Astrocyte (in vitro differentiated cells and primary cell): Measurements from ENCODE around the gene HLA-DPB1. TPM values are rescaled to one million over a fixed set of nuclear protein-coding genes. Genes with fewer than 3 reads are reported as not detected.
"Not testable (repeated sequence)": the region's sequence is repeated elsewhere in the genome, so short reads cannot be mapped to it uniquely, and the experiment has no call there.

Experiments used
- DNase-seq: peaks from one replicate; pipeline ENCODE4 v3.0.0-alpha.2; 2010; ENCODE audit warnings: low read depth
- FAIRE-seq: peaks from 2 replicates; lab custom pipeline; 2011; peaks lifted over from hg19 to GRCh38; lab: Jason Lieb, UNC
- H2AFZ ChIP-seq: 2 replicates; pipeline ENCODE4 v1.6.0; 2012; ENCODE audit warnings: low read depth, low read length, inconsistent platforms
- H3K27ac ChIP-seq: 2 replicates; pipeline ENCODE4 v1.5.1; 2011; ENCODE audit warnings: low read depth, low read length, inconsistent platforms
- H3K27me3 ChIP-seq: 2 replicates; pipeline ENCODE4 v1.6.0; 2011; ENCODE audit warnings: low read length, inconsistent platforms; ENCODE audit not compliant: insufficient read depth
- H3K36me3 ChIP-seq: 2 replicates; pipeline ENCODE4 v1.5.1; 2011; ENCODE audit warnings: low read length, inconsistent platforms; ENCODE audit not compliant: insufficient read depth
- H3K4me1 ChIP-seq: 2 replicates; pipeline ENCODE4 v1.5.1; 2011; ENCODE audit warnings: low read length, inconsistent platforms; ENCODE audit not compliant: insufficient read depth
- H3K4me2 ChIP-seq: 2 replicates; pipeline ENCODE4 v1.6.0; 2012; ENCODE audit warnings: low read length, inconsistent platforms
- H3K4me3 ChIP-seq: 2 replicates; pipeline ENCODE4 v1.5.1; 2011; ENCODE audit warnings: low read depth, mild to moderate bottlenecking, low read length, inconsistent platforms; ENCODE audit not compliant: insufficient read depth
- H3K79me2 ChIP-seq: 2 replicates; pipeline ENCODE4 v1.6.0; 2012; ENCODE audit warnings: mild to moderate bottlenecking, low read length, inconsistent platforms; ENCODE audit not compliant: insufficient read depth
- H3K9ac ChIP-seq: 2 replicates; pipeline ENCODE4 v1.6.0; 2012; ENCODE audit warnings: mild to moderate bottlenecking, low read length, inconsistent platforms
- H3K9me3 ChIP-seq: 2 replicates; pipeline ENCODE4 v1.5.1; 2012; ENCODE audit warnings: low read depth, mild to moderate bottlenecking, low read length, inconsistent platforms; ENCODE audit not compliant: insufficient read depth
- H4K20me1 ChIP-seq: 2 replicates; pipeline ENCODE4 v1.6.0; 2012; ENCODE audit warnings: low read length, inconsistent platforms; ENCODE audit not compliant: insufficient read depth
- H3K27ac Mint-ChIP-seq: one replicate; pipeline ENCODE4 v1.8.0; 2021; ENCODE audit warnings: mild to moderate bottlenecking, mixed read lengths; ENCODE audit not compliant: unreplicated experiment
- H3K27me3 Mint-ChIP-seq: one replicate; pipeline ENCODE4 v1.8.0; 2021; ENCODE audit warnings: low read depth, mixed read lengths; ENCODE audit not compliant: unreplicated experiment
- H3K36me3 Mint-ChIP-seq: one replicate; pipeline ENCODE4 v1.8.0; 2021; ENCODE audit warnings: low read depth, mixed read lengths; ENCODE audit not compliant: unreplicated experiment
- H3K4me1 Mint-ChIP-seq: one replicate; pipeline ENCODE4 v1.8.0; 2021; ENCODE audit warnings: low read depth, mixed read lengths; ENCODE audit not compliant: unreplicated experiment
- H3K4me3 Mint-ChIP-seq: one replicate; pipeline ENCODE4 v1.8.0; 2021; ENCODE audit warnings: mild to moderate bottlenecking, moderate library complexity, mixed read lengths; ENCODE audit not compliant: unreplicated experiment
- H3K9me3 Mint-ChIP-seq: one replicate; pipeline ENCODE4 v1.8.0; 2021; ENCODE audit warnings: mild to moderate bottlenecking, mixed read lengths; ENCODE audit not compliant: unreplicated experiment
- EZH2 ChIP-seq: IDR thresholded peaks from 2 replicates; pipeline ENCODE4 v1.6.1; 2012; ENCODE audit warnings: mild to moderate bottlenecking, low read length, inconsistent platforms; ENCODE audit not compliant: insufficient read depth
- total RNA-seq: library from RNA; stranded (reverse); gene quantifications from 2 replicates; pipeline ENCODE4 v1.2.1, GENCODE V29; 2021
- TF ChIP-seq, protein P1 (sequence below): IDR thresholded peaks from 2 replicates; pipeline ENCODE4 v1.5.1; 2011; ENCODE audit warnings: low read depth, mild to moderate bottlenecking, inconsistent platforms, low read length, moderate library complexity; ENCODE audit not compliant: insufficient read depth

Gene HLA-DPB1
- total RNA-seq, 1 donor from 2014 or later: 3.4 TPM

DNA sequence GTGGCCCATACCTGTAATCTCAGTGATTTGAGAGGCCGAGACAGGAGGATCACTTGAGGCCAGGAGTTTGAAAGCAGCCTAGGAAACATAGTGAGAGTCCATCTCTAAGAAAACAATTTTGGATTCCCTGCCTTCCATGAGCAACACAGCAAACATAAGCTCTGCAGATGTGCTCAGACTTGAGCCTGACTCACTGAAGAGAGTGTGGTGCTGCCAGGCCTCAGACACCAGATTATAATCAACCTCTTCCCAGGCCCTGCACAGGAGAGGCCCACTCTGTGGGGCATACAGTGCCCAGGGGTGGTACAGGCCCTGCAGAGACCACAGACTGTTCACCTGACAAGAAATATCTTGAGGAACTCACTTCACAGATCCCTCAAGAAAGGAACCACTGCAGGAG is 19.9 kb downstream of the HLA-DPB1 start:
- H3K27ac ChIP-seq: no peak overlapping the region
- H3K4me2 ChIP-seq: no peak overlapping the region
- no peak overlapping the region for H3K4me3 ChIP-seq
- H3K36me3 ChIP-seq: no peaks in the 10 kb centered on the region
- TF ChIP-seq, protein P1, sequence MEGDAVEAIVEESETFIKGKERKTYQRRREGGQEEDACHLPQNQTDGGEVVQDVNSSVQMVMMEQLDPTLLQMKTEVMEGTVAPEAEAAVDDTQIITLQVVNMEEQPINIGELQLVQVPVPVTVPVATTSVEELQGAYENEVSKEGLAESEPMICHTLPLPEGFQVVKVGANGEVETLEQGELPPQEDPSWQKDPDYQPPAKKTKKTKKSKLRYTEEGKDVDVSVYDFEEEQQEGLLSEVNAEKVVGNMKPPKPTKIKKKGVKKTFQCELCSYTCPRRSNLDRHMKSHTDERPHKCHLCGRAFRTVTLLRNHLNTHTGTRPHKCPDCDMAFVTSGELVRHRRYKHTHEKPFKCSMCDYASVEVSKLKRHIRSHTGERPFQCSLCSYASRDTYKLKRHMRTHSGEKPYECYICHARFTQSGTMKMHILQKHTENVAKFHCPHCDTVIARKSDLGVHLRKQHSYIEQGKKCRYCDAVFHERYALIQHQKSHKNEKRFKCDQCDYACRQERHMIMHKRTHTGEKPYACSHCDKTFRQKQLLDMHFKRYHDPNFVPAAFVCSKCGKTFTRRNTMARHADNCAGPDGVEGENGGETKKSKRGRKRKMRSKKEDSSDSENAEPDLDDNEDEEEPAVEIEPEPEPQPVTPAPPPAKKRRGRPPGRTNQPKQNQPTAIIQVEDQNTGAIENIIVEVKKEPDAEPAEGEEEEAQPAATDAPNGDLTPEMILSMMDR: no peak
- no peaks in the 10 kb centered on the region for H3K79me2 ChIP-seq
- no peaks in the 10 kb centered on the region for H3K4me1 ChIP-seq
- H2AFZ ChIP-seq: no peak overlapping the region
- Mint-ChIP-seq H3K36me3 (no peaks in the 10 kb centered on the region), H3K4me3 (no peak overlapping the region), H3K4me1 (no peaks in the 10 kb centered on the region), H3K27me3 (peaks cover 20% of the 10 kb centered on the region), H3K27ac (no peak overlapping the region), H3K9me3 (peaks cover 15% of the 10 kb centered on the region)
- H3K9me3 ChIP-seq: peaks cover 2% of the 10 kb centered on the region
- no peaks in the 10 kb centered on the region for H4K20me1 ChIP-seq
- H3K9ac ChIP-seq: no peak overlapping the region
- FAIRE-seq: no peak
- no peak for DNase-seq
- peaks cover 5% of the 10 kb centered on the region for H3K27me3 ChIP-seq

DNA sequence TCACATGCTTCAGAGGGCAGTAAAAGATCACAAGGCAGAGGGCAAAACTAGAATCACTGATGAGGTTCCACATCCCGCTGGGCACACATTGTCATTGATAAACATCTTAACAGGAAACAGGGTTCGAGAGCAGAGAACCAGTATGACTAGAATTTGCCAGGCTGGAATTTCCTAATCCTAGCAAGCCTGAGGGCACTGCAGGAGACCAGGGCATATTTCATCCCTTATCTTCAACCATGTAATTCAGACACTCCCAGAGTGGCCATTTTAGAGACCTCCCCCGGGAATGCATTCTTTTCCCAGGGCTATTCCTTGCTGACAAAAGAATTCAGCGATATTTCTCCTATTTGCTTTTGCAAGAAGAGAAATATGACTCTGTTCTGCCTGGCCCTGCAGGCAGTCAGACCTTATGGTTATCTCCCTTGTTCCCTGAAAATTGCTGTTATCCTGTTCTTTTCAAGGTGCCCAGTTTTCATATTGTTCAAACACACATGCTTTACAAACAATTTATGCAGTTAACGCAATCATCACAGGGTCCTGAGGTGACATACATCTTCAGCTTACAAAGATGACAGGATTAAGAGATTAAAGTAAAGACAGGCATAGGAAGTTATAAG is 25.4 kb downstream of the HLA-DPB1 start:
- H3K27me3 ChIP-seq, H3K4me1 Mint-ChIP-seq, H3K4me3 Mint-ChIP-seq, H3K36me3 ChIP-seq, H4K20me1 ChIP-seq, FAIRE-seq, H3K27ac Mint-ChIP-seq, H3K9ac ChIP-seq, DNase-seq, H3K4me3 ChIP-seq, H3K27ac ChIP-seq, H2AFZ ChIP-seq, H3K4me1 ChIP-seq, H3K79me2 ChIP-seq, H3K36me3 Mint-ChIP-seq, H3K9me3 ChIP-seq, H3K4me2 ChIP-seq: not testable (repeated sequence)
- Mint-ChIP-seq H3K27me3 (peaks cover 18% of the 10 kb centered on the region), H3K9me3 (peaks cover 30% of the 10 kb centered on the region)

GRCh38 chr6:33103776-33104175 is 28.0 kb downstream of the HLA-DPB1 start:
- no peaks in the 10 kb centered on the region for H3K36me3 Mint-ChIP-seq
- peaks cover 31% of the 10 kb centered on the region for H3K27me3 Mint-ChIP-seq
- FAIRE-seq: no peak
- TF ChIP-seq EZH2: no peak
- TF ChIP-seq, protein P1: no peak
- H3K4me3 Mint-ChIP-seq: no peak overlapping the region
- H3K9me3 Mint-ChIP-seq: peaks cover 21% of the 10 kb centered on the region
- no peaks in the 10 kb centered on the region for H4K20me1 ChIP-seq
- no peaks in the 10 kb centered on the region for H3K4me1 ChIP-seq
- no peak overlapping the region for H3K27ac ChIP-seq
- H3K9ac ChIP-seq: no peak overlapping the region
- peaks cover 7% of the 10 kb centered on the region for H3K27me3 ChIP-seq
- no peak for DNase-seq
- H3K27ac Mint-ChIP-seq: no peak overlapping the region
- H3K36me3 ChIP-seq: no peaks in the 10 kb centered on the region
- H2AFZ ChIP-seq: no peak overlapping the region
- H3K79me2 ChIP-seq: no peaks in the 10 kb centered on the region
- H3K9me3 ChIP-seq: peaks cover 2% of the 10 kb centered on the region
- H3K4me1 Mint-ChIP-seq: no peaks in the 10 kb centered on the region
- no peak overlapping the region for H3K4me2 ChIP-seq
- no peak overlapping the region for H3K4me3 ChIP-seq
